HCT116 (cell line): Measurements from ENCODE around the gene ZNF324B. TPM values are rescaled to one million over a fixed set of nuclear protein-coding genes. Genes with fewer than 3 reads are reported as not detected.

ENCODE experiments used
- ATAC-seq: fragments of 200-7000 bp; cut with Tn5 transposase; 2 replicates; pipeline ENCODE4 v1.9.1; 2020; ENCODE audit warnings: mild to moderate bottlenecking, moderate library complexity
- BruUV-seq: library from RNA; stranded (reverse); fragments of 400-500 nt; replicated peaks from 2 replicates; lab custom pipeline; 2021; lab: Mats Ljungman, UMichigan
- CTCF ChIA-PET: fragments of 300-600 bp; sonication (Branson Sonifier 250); formaldehyde crosslinking; loops from one replicate; lab custom pipeline; 2021; ENCODE audit warnings: antibody characterized with exemption; lab: Charles Lee
- POLR2A ChIA-PET: fragments of 300-600, 350-600 bp; sonication (Branson Sonifier 250); formaldehyde crosslinking; loops from one replicate; lab custom pipeline; 2021; ENCODE audit warnings: antibody characterized with exemption; lab: Charles Lee
- RAD21 ChIA-PET, 2 experiments: fragments of 300-600 bp; sonication (Branson Sonifier 250); formaldehyde crosslinking; loops; one replicate each; lab custom pipeline; 2023; ENCODE audit warnings: low total read pairs in 2 of 2; ENCODE audit not compliant: uncharacterized antibody in 2 of 2, unreplicated experiment in 2 of 2, low non-redundant PET in 1 of 2; lab: Charles Lee
- DNase-seq: peaks from one replicate; pipeline ENCODE4 v3.0.0-alpha.2; 2010; ENCODE audit warnings: low read depth, low spot score
- H2AFZ ChIP-seq: fragments of 200-600 bp; shearing (Covaris generic), sonication (generic); 2 replicates; pipeline ENCODE4 v1.6.1; 2017; ENCODE audit warnings: low read depth, mixed run types, mixed read lengths, antibody characterized with exemption, low read length; ENCODE audit not compliant: poor library complexity, severe bottlenecking
- H3K27ac ChIP-seq: 2 replicates; pipeline ENCODE4 v1.5.1; 2012; ENCODE audit warnings: low read depth, low read length
- H3K27me3 ChIP-seq: fragments of 200-600 bp; sonication (generic); 2 replicates; pipeline ENCODE4 v1.6.1; 2016; ENCODE audit warnings: mixed run types, low read length, mixed read lengths; ENCODE audit not compliant: insufficient read depth
- H3K36me3 ChIP-seq, 2 experiments: fragments of 200-500 bp in 1 of 2; fragments of 200-600 bp in 1 of 2; sonication (Bioruptor generic) in 1 of 2; sonication (generic) in 1 of 2; 2 replicates each; pipeline versions ENCODE4 v1.5.1 to v1.6.1; 2014 to 2016; ENCODE audit warnings: low read length in 2 of 2, inconsistent platforms in 1 of 2, mixed read lengths in 1 of 2, mixed run types in 1 of 2; ENCODE audit not compliant: insufficient read depth in 2 of 2, control insufficient read depth in 1 of 2
- H3K4me1 ChIP-seq, 2 experiments: fragments of 200-600 bp in 1 of 2; sonication (generic) in 1 of 2; 2 replicates each; pipeline versions ENCODE4 v1.5.1 to v1.6.1; 2012 to 2017; ENCODE audit warnings: low read length in 2 of 2, inconsistent platforms in 1 of 2, mild to moderate bottlenecking in 1 of 2, mixed read lengths in 1 of 2, mixed run types in 1 of 2, moderate library complexity in 1 of 2; ENCODE audit not compliant: insufficient read depth in 2 of 2, control insufficient read depth in 1 of 2
- H3K4me2 ChIP-seq: fragments of 200-600 bp; sonication (generic); 2 replicates; pipeline ENCODE4 v1.6.1; 2017; ENCODE audit warnings: mixed run types, low read length, mixed read lengths
- H3K4me3 ChIP-seq, 2 experiments: fragments of 200-600 bp in 1 of 2; sonication (generic) in 1 of 2; replicated peaks in 1 of 2; 2 replicates each; pipeline ENCODE4 v1.5.1; 2011 to 2016; ENCODE audit warnings: low read length in 2 of 2, control low read depth in 1 of 2, low read depth in 1 of 2, mild to moderate bottlenecking in 1 of 2, mixed read lengths in 1 of 2, mixed run types in 1 of 2
- H3K79me2 ChIP-seq: fragments of 200-600 bp; sonication (generic); 2 replicates; pipeline ENCODE4 v1.6.1; 2017; ENCODE audit warnings: mild to moderate bottlenecking, mixed run types, low read length, moderate library complexity, mixed read lengths; ENCODE audit not compliant: insufficient read depth
- H3K9ac ChIP-seq: fragments of 200-600 bp; sonication (generic); 2 replicates; pipeline ENCODE4 v1.6.1; 2016; ENCODE audit warnings: low read length, mixed read lengths
- H3K9me2 ChIP-seq: fragments of 200-600 bp; sonication (generic), shearing (Covaris generic); 2 replicates; pipeline ENCODE4 v1.6.1; 2017; ENCODE audit warnings: mixed run types, mild to moderate bottlenecking, moderate library complexity; ENCODE audit not compliant: insufficient read depth
- H3K9me3 ChIP-seq, 2 experiments: fragments of 200-500 bp in 1 of 2; fragments of 200-600 bp in 1 of 2; sonication (Bioruptor generic) in 1 of 2; sonication (generic) in 1 of 2; 2 replicates each; pipeline ENCODE4 v1.6.1; 2014 to 2017; ENCODE audit warnings: low read length in 2 of 2, mixed read lengths in 2 of 2, inconsistent platforms in 1 of 2, low read depth in 1 of 2, mild to moderate bottlenecking in 1 of 2, mixed run types in 1 of 2, moderate library complexity in 1 of 2; ENCODE audit not compliant: control insufficient read depth in 1 of 2, insufficient read depth in 1 of 2
- H4K20me1 ChIP-seq: fragments of 200-600 bp; sonication (generic), shearing (Covaris generic); 2 replicates; pipeline ENCODE4 v1.6.1; 2017; ENCODE audit warnings: mixed run types, mild to moderate bottlenecking, moderate library complexity; ENCODE audit not compliant: insufficient read depth
- ATF3 ChIP-seq: IDR thresholded peaks from 2 replicates; pipeline ENCODE4 v1.6.1; 2012
- CTCF ChIP-seq, 3 experiments: fragments of 200-600 bp in 1 of 3; sonication (generic) in 1 of 3; IDR thresholded peaks in 2 of 3; conservative IDR thresholded peaks in 1 of 3; 2 replicates each; pipeline ENCODE4 v1.5.1; 2012 to 2017; ENCODE audit warnings: low read depth in 2 of 3, low read length in 2 of 3, antibody characterized with exemption in 1 of 3, borderline replicate concordance in 1 of 3, control low read depth in 1 of 3, mild to moderate bottlenecking in 1 of 3, mixed read lengths in 1 of 3, mixed run types in 1 of 3, moderate library complexity in 1 of 3; ENCODE audit not compliant: insufficient read depth in 1 of 3
- EGR1 ChIP-seq: IDR thresholded peaks from 2 replicates; pipeline ENCODE4 v1.6.1; 2012; ENCODE audit warnings: low read depth
- FOSL1 ChIP-seq: IDR thresholded peaks from 2 replicates; pipeline ENCODE4 v1.6.1; 2012; ENCODE audit warnings: low read depth
- RAD21 ChIP-seq: IDR thresholded peaks from 2 replicates; pipeline ENCODE4 v1.6.1; 2012; ENCODE audit warnings: low read depth, mild to moderate bottlenecking
- SIN3A ChIP-seq: IDR thresholded peaks from 2 replicates; pipeline ENCODE4 v1.6.1; 2012; ENCODE audit warnings: low read depth
- SP1 ChIP-seq: IDR thresholded peaks from 2 replicates; pipeline ENCODE4 v1.6.1; 2012; ENCODE audit warnings: low read depth
- TCF7L2 ChIP-seq: IDR thresholded peaks from 2 replicates; pipeline ENCODE4 v1.7.0; 2011; ENCODE audit warnings: borderline replicate concordance, inconsistent platforms; ENCODE audit not compliant: insufficient read depth, insufficient read length; ENCODE audit errors: extremely low read depth
- intact Hi-C: fragments of 100-400 bp; cut with micrococcal nuclease; formaldehyde crosslinking; loops from 2 replicates; pipeline ENCODE4 v1.10.0; 2022
- total RNA-seq: library from RNA; stranded (reverse); gene quantifications from one replicate; pipeline ENCODE4 v1.2.1, GENCODE V29; 2021; ENCODE audit not compliant: unreplicated experiment

ZNF324B gene
- total RNA-seq, 1 experiment from 2014 or later = 9.4 TPM

GRCh38 chr19:58466089-58466759 is 14.8 kb downstream of the ZNF324B start:
- peaks cover 4 to 5% of the 10 kb centered on the region in 2 experiments; a peak in 2 of 4 replicates for H3K36me3 ChIP-seq
- ATAC-seq (peak; percentile 58), DNase-seq (no peak)
- no TSS peak for BruUV-seq
- RAD21 ChIA-PET = no interaction called here
- H3K27me3 ChIP-seq = no peaks in the 10 kb centered on the region
- H3K79me2 ChIP-seq = peaks cover 16% of the 10 kb centered on the region; the same call in 1 of the 2 replicates
- peaks cover 2 to 12% of the 10 kb centered on the region in 2 experiments; a peak in 2 of 4 replicates for H3K4me1 ChIP-seq
- H3K4me3 ChIP-seq = peak overlapping the region; percentile 77 to 80
- POLR2A ChIA-PET = no interaction called here
- H3K9ac ChIP-seq = peak overlapping the region; percentile 74; the same call in 1 of the 2 replicates
- H3K9me3 ChIP-seq = no peaks in the 10 kb centered on the region
- TF ChIP-seq ATF3 (no peak), CTCF (IDR thresholded peaks at IDR 0.05 in 2 of 3, conservative IDR thresholded peaks at IDR 0.05 in 1 of 3; ENCODE audit: borderline replicate concordance in 1 of 3, insufficient read depth in 1 of 3, low read depth in 2 of 3, low read length in 2 of 3) (no peak), FOSL1 (no peak), SIN3A (no peak), EGR1 (no peak), RAD21 (no peak), SP1 (no peak), TCF7L2 (no peak)
- peak overlapping the region; percentile 70 for H3K4me2 ChIP-seq
- H4K20me1 ChIP-seq = no peaks in the 10 kb centered on the region
- intact Hi-C loops = loop anchor here (1.0 kb wide), 1 partner anchor 58 kb away; the partner anchor contains the start of gene ZNF584
- H2AFZ ChIP-seq = no peak overlapping the region
- H3K27ac ChIP-seq = peak overlapping the region; percentile 36; the same call in 1 of the 2 replicates
- H3K9me2 ChIP-seq = no peaks in the 10 kb centered on the region
- CTCF ChIA-PET = interaction anchor here (1.0 kb wide), 1 partner anchor 9 kb away, joined by 3 read pairs; the partner anchor contains the start of gene ZNF446
